CD4-positive, alpha-beta T cell (primary cell): Measurements from ENCODE around the gene USP9X. TPM values are rescaled to one million over a fixed set of nuclear protein-coding genes. Genes with fewer than 3 reads are reported as not detected.

ENCODE experiments used
- ATAC-seq: fragments of 200-7000 bp; cut with Tn5 transposase; one replicate; pipeline ENCODE4 v1.10.0; 2022; ENCODE audit warnings: mild to moderate bottlenecking; ENCODE audit not compliant: poor library complexity
- CTCF ChIA-PET: fragments of 350-600 bp; sonication (Branson Sonifier 250); formaldehyde crosslinking; loops from one replicate; lab custom pipeline; 2021; ENCODE audit warnings: antibody characterized with exemption, inconsistent platforms; lab: Charles Lee
- POLR2A ChIA-PET: fragments of 350-600 bp; sonication (Branson Sonifier 250); formaldehyde crosslinking; loops from one replicate; lab custom pipeline; 2021; ENCODE audit warnings: antibody characterized with exemption, inconsistent platforms; lab: Charles Lee
- DNase-seq, 14 experiments: peaks; one replicate each; pipeline ENCODE4 v3.0.0-alpha.2; 2013 to 2020; ENCODE audit warnings: mixed read lengths in 2 of 14
- H3K27ac ChIP-seq, 2 donors: one replicate each; pipeline versions ENCODE4 v1.5.1 to v1.7.0; 2013; ENCODE audit warnings: low read length in 2 of 2, low read depth in 1 of 2, mild to moderate bottlenecking in 1 of 2
- H3K27me3 ChIP-seq, 2 experiments: 1 replicate in 1 of 2; 2 replicates in 1 of 2; pipeline versions ENCODE4 v1.6.1 to v1.7.0; 2013; ENCODE audit warnings: low read length in 2 of 2, control low read depth in 1 of 2, mild to moderate bottlenecking in 1 of 2, moderate library complexity in 1 of 2; ENCODE audit not compliant: insufficient read depth in 2 of 2, control insufficient read depth in 1 of 2
- H3K36me3 ChIP-seq: one replicate; pipeline ENCODE4 v1.6.1; 2013; ENCODE audit warnings: low read length, control low read depth; ENCODE audit not compliant: insufficient read depth
- H3K4me1 ChIP-seq: one replicate; pipeline ENCODE4 v1.6.1; 2013; ENCODE audit warnings: low read length, control low read depth; ENCODE audit not compliant: insufficient read depth
- H3K4me3 ChIP-seq: one replicate; pipeline ENCODE4 v1.5.1; 2013; ENCODE audit warnings: mild to moderate bottlenecking, low read length, moderate library complexity
- H3K9me3 ChIP-seq, 2 experiments: 1 replicate in 1 of 2; 2 replicates in 1 of 2; pipeline versions ENCODE4 v1.6.1 to v1.7.0; 2013; ENCODE audit warnings: low read length in 2 of 2, mild to moderate bottlenecking in 2 of 2, control low read depth in 1 of 2, moderate library complexity in 1 of 2; ENCODE audit not compliant: control insufficient read depth in 1 of 2, insufficient read depth in 1 of 2
- H3K27ac Mint-ChIP-seq: one replicate; pipeline ENCODE4 v1.8.0; 2020; ENCODE audit warnings: mixed read lengths
- H3K27me3 Mint-ChIP-seq: one replicate; pipeline ENCODE4 v1.8.0; 2021; ENCODE audit warnings: mixed read lengths
- H3K36me3 Mint-ChIP-seq: one replicate; pipeline ENCODE4 v1.8.0; 2021; ENCODE audit warnings: low read depth, mixed read lengths
- H3K4me1 Mint-ChIP-seq: one replicate; pipeline ENCODE4 v1.8.0; 2021; ENCODE audit warnings: low read depth, mixed read lengths
- H3K4me3 Mint-ChIP-seq: one replicate; pipeline ENCODE4 v1.8.0; 2020; ENCODE audit warnings: mild to moderate bottlenecking, mixed read lengths
- H3K9me3 Mint-ChIP-seq: one replicate; pipeline ENCODE4 v1.8.0; 2020; ENCODE audit warnings: mixed read lengths
- CTCF ChIP-seq: fragments of 200-600 bp; IDR thresholded peaks from one replicate; pipeline ENCODE4 v1.8.0; 2022; ENCODE audit warnings: antibody characterized with exemption, mild to moderate bottlenecking
- intact Hi-C, 2 experiments: fragments of 100-400 bp; cut with DNase I in 1 of 2; cut with micrococcal nuclease in 1 of 2; formaldehyde crosslinking; loops; one replicate each; pipeline versions ENCODE4 v1.15.1 to v1.9.0; 2023 to 2025; cut with DNase I, micrococcal nuclease
- total RNA-seq, 174 experiments: library from RNA in 2 of 174; stranded (reverse) in 2 of 174; gene quantifications; one replicate each; pipeline ENCODE4 v1.2.3 and lab custom pipeline; 2021 to 2026

Gene USP9X
- total RNA-seq, 2 experiments from 2014 or later = 70.4 to 74.8 TPM

DNA sequence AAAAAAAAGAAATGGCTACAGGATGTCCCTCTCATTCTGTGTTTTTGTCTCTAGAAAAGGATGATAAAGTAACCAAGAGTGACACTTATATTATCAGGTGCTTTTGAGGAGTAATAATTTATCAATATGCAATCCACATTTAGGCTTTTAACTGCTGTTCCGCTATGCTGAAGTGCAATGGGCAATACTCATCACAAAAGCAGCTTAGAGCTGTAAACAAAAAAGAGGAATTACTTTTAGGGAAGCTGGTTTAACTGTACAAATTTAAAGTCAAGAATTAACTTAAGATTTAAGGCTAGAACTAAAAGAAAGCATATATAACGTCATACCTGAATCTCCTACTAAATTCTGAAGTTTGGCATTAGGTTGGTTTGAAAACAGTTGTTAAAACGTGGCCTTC, 155.3 kb downstream of the USP9X start:
- ChIA-PET POLR2A (no interaction called here), CTCF (no interaction called here)
- ATAC-seq (no peak), DNase-seq (peak in 1 of 14 experiments; percentile 13)
- H3K27ac ChIP-seq = no peak overlapping the region
- no peak overlapping the region for H3K4me3 ChIP-seq
- H3K36me3 ChIP-seq = no peaks in the 10 kb centered on the region
- Mint-ChIP-seq H3K27ac (no peak overlapping the region), H3K36me3 (no peaks in the 10 kb centered on the region), H3K4me3 (no peak overlapping the region), H3K9me3 (no peaks in the 10 kb centered on the region), H3K27me3 (no peaks in the 10 kb centered on the region), H3K4me1 (peaks cover 4% of the 10 kb centered on the region)
- no peaks in the 10 kb centered on the region for H3K9me3 ChIP-seq
- no peaks in the 10 kb centered on the region for H3K27me3 ChIP-seq
- intact Hi-C loops = no loop called here
- H3K4me1 ChIP-seq = no peaks in the 10 kb centered on the region
- no peak for TF ChIP-seq CTCF

DNA sequence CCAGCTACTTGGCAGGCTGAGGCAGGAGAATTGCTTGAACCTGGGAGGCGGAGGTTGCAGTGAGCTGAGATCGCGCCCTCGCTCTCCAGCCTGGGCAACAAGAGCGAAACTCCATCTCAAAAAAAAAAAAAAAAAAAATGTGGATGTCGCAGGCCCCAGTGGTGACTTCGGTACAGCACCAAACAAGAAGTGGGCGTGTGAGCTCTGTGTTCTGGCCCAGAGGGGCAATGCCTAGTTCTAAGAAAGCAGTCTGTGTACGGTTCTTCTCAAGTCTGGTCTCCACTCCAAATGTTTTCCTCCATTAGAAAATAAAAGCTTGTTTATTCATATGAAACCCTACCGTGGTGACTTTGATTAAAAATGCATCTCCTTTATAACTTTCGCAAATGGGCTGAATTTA, 156.7 kb downstream of the USP9X start:
- H3K4me3 ChIP-seq = no peak overlapping the region
- H3K27me3 ChIP-seq = no peaks in the 10 kb centered on the region
- Mint-ChIP-seq H3K9me3 (no peaks in the 10 kb centered on the region), H3K4me3 (no peak overlapping the region), H3K27ac (no peak overlapping the region), H3K36me3 (no peaks in the 10 kb centered on the region), H3K4me1 (peaks cover 4% of the 10 kb centered on the region), H3K27me3 (no peaks in the 10 kb centered on the region)
- ChIA-PET POLR2A (no interaction called here), CTCF (no interaction called here)
- ATAC-seq (no peak), DNase-seq (no peak)
- no peaks in the 10 kb centered on the region for H3K36me3 ChIP-seq
- TF ChIP-seq CTCF = no peak
- H3K4me1 ChIP-seq = no peaks in the 10 kb centered on the region
- H3K27ac ChIP-seq = no peak overlapping the region
- intact Hi-C loops = no loop called here
- H3K9me3 ChIP-seq = no peaks in the 10 kb centered on the region

DNA sequence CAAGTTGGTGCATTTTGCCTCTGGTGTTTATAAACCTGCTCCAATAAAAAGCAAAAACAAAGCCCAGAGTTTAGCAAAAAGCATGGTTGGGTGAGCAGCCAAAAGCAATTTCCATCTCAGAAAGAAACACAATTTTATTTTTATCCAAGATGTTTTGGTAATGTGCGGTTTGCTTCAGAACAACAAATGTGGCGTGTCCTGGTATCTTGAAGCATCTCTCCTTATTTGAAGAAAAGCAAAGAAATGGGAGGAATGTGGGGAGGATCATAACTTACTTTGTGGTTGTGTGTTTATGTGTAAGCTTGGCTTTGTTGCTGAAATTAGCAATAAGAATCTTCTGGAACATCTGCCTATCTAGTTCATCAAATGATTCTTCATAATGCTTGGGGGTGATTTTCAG, 160.4 kb downstream of the USP9X start:
- H3K4me1 ChIP-seq = no peaks in the 10 kb centered on the region
- H3K27me3 Mint-ChIP-seq = no peaks in the 10 kb centered on the region
- H3K9me3 ChIP-seq = no peaks in the 10 kb centered on the region
- H3K36me3 ChIP-seq = no peaks in the 10 kb centered on the region
- H3K4me1 Mint-ChIP-seq = no peaks in the 10 kb centered on the region
- H3K36me3 Mint-ChIP-seq = no peaks in the 10 kb centered on the region
- ATAC-seq = no peak
- H3K27ac Mint-ChIP-seq = no peak overlapping the region
- H3K27me3 ChIP-seq = no peaks in the 10 kb centered on the region
- POLR2A ChIA-PET = no interaction called here
- no peak overlapping the region for H3K27ac ChIP-seq
- no peak for DNase-seq
- no peak overlapping the region for H3K4me3 ChIP-seq
- H3K4me3 Mint-ChIP-seq = no peak overlapping the region
- intact Hi-C loops = no loop called here
- H3K9me3 Mint-ChIP-seq = no peaks in the 10 kb centered on the region
- TF ChIP-seq CTCF = no peak
- CTCF ChIA-PET = no interaction called here
